Thoracic aorta (tissue), 2 donors: Measurements from ENCODE around the gene KIRREL1. TPM values are rescaled to one million over a fixed set of nuclear protein-coding genes. Genes with fewer than 3 reads are reported as not detected.
A peak's percentile ranks its signal among the peaks of the same experiment; 100 is the strongest.

ENCODE experiments used
- ATAC-seq: fragments of 150-250 bp; one replicate; pipeline ENCODE4 v1.8.0; 2017; ENCODE audit warnings: low read depth; ENCODE audit not compliant: insufficient number of reproducible peaks, low FRiP score
- DNase-seq: peaks from one replicate; pipeline ENCODE4 v3.0.0-alpha.2; 2020; ENCODE audit warnings: low spot score
- H3K27ac ChIP-seq, 2 donors: fragments of 200-600 bp; sonication (generic); 1 replicate in 1 of 2; 2 replicates in 1 of 2; pipeline ENCODE4 v1.5.1; 2016; ENCODE audit warnings: mild to moderate bottlenecking in 2 of 2, moderate library complexity in 2 of 2
- H3K27me3 ChIP-seq: fragments of 200-600 bp; sonication (generic); replicated peaks from 2 replicates; pipeline ENCODE4 v1.6.0; 2016; ENCODE audit warnings: mild to moderate bottlenecking; ENCODE audit not compliant: insufficient read depth
- H3K36me3 ChIP-seq: fragments of 200-600 bp; sonication (generic); one replicate; pipeline ENCODE4 v1.5.1; 2016
- H3K4me1 ChIP-seq, 2 donors: fragments of 200-600 bp; sonication (generic); 1 replicate in 1 of 2; 2 replicates in 1 of 2; pipeline versions ENCODE4 v1.5.1 to v1.6.0; 2016; ENCODE audit warnings: low read depth in 2 of 2, mild to moderate bottlenecking in 1 of 2; ENCODE audit not compliant: control insufficient read depth in 1 of 2
- H3K4me3 ChIP-seq: fragments of 200-600 bp; sonication (generic); 2 replicates; pipeline ENCODE4 v1.5.1; 2016; ENCODE audit warnings: mild to moderate bottlenecking
- H3K9me3 ChIP-seq: fragments of 200-600 bp; sonication (generic); 2 replicates; pipeline ENCODE4 v1.5.1; 2016
- CTCF ChIP-seq: fragments of 200-600 bp; sonication (generic); IDR thresholded peaks from one replicate; pipeline ENCODE4 v1.5.1; 2019; ENCODE audit warnings: antibody characterized with exemption
- total RNA-seq, 2 donors: library from RNA; depleted of rRNA; stranded (reverse); fragments of >200 nt; gene quantifications; one replicate each; pipeline versions ENCODE4 v1.1.0 to v1.2.3, GENCODE V29; 2016

KIRREL1 gene
- total RNA-seq, 2 donors from 2014 or later: 111 to 136 TPM

- ATAC-seq (no peak), DNase-seq (no peak)
- H3K4me3 ChIP-seq: no peak overlapping the region
- H3K36me3 ChIP-seq: peaks cover 76% of the 10 kb centered on the region
- H3K27me3 ChIP-seq: no peaks in the 10 kb centered on the region
- no peak overlapping the region for H3K27ac ChIP-seq
- H3K4me1 ChIP-seq: no peaks in the 10 kb centered on the region
- no peak for TF ChIP-seq CTCF
- no peaks in the 10 kb centered on the region for H3K9me3 ChIP-seq
Measured at GRCh38 chr1:158089925-158090637, 96.6 kb downstream of the KIRREL1 start.

- Histone ChIP-seq H3K4me1 (no peaks in the 10 kb centered on the region), H3K27me3 (no peaks in the 10 kb centered on the region), H3K4me3 (no peak overlapping the region), H3K36me3 (peaks cover 61% of the 10 kb centered on the region), H3K9me3 (no peaks in the 10 kb centered on the region), H3K27ac (no peak overlapping the region)
- DNase-seq (no peak), ATAC-seq (no peak)
- no peak for TF ChIP-seq CTCF
Measured at GRCh38 chr1:158093376-158093775, 99.9 kb downstream of the KIRREL1 start.

- Histone ChIP-seq H3K36me3 (peaks cover 51% of the 10 kb centered on the region), H3K4me3 (no peak overlapping the region), H3K9me3 (no peaks in the 10 kb centered on the region), H3K27ac (no peak overlapping the region), H3K27me3 (no peaks in the 10 kb centered on the region), H3K4me1 (no peaks in the 10 kb centered on the region)
- no peak for TF ChIP-seq CTCF
- DNase-seq: no peak
- no peak for ATAC-seq
Measured at GRCh38 chr1:158094571-158094970, 101.1 kb downstream of the KIRREL1 start.

- H3K27me3 ChIP-seq: no peaks in the 10 kb centered on the region
- no peak for ATAC-seq
- no peaks in the 10 kb centered on the region for H3K9me3 ChIP-seq
- no peaks in the 10 kb centered on the region for H3K4me1 ChIP-seq
- no peak overlapping the region for H3K27ac ChIP-seq
- DNase-seq: no peak
- TF ChIP-seq CTCF: peak; percentile 67
- no peak overlapping the region for H3K4me3 ChIP-seq
- H3K36me3 ChIP-seq: peaks cover 39% of the 10 kb centered on the region
Measured at GRCh38 chr1:158095737-158096335, 102.4 kb downstream of the KIRREL1 start.

- H3K27ac ChIP-seq: no peak overlapping the region
- no peaks in the 10 kb centered on the region for H3K27me3 ChIP-seq
- H3K4me1 ChIP-seq: no peaks in the 10 kb centered on the region
- ATAC-seq: no peak
- H3K9me3 ChIP-seq: no peaks in the 10 kb centered on the region
- no peak overlapping the region for H3K4me3 ChIP-seq
- no peak for DNase-seq
- peaks cover 19% of the 10 kb centered on the region for H3K36me3 ChIP-seq
- TF ChIP-seq CTCF: no peak
Measured at GRCh38 chr1:158098256-158098655, 104.8 kb downstream of the KIRREL1 start.
